Measurements from ENCODE around the gene TSBP1. TPM values are rescaled to one million over a fixed set of nuclear protein-coding genes. Genes with fewer than 3 reads are reported as not detected.

Gene TSBP1
- total and polyA plus RNA-seq, 9 of the 15 experiments (the other 6 are each of a cell fraction or from before 2014, with no cell fraction given) = not detected

DNA sequence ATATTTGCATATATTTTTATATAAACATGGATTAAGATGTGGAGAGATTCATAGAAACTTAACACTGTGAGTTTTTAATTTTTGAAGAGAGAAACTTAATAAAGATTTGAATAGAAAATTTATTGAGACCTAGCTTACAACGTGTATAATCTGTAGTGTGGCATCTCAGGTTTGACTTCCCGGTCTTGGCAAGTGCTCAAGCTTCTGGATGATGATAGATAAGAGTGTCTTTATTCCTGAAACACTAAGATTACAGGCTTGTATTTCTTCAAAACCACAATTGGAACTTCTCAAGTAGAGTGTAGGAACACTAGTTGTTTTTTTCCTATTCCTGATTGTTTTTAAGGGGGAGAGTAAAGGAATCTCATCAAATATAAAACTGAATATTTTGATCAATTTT, 83.3 kb downstream of the TSBP1 start (continued):
- no peak for TF ChIP-seq TOE1 (IDR thresholded peaks at IDR 0.05; ENCODE audit: borderline replicate concordance)
- no peak for TF ChIP-seq TOE1 (CRISPR knock-in tag; IDR thresholded peaks at IDR 0.05; ENCODE audit: borderline replicate concordance, low read depth)
- peak; percentile 84 for TF ChIP-seq SOX6 (IDR thresholded peaks at IDR 0.05)
- TF ChIP-seq JUND (IDR thresholded peaks at IDR 0.05; ENCODE audit: borderline replicate concordance, low read depth, low read length) = 0 out of 2 replicates have a peak, but pooled peaks have one; percentile 17
- no peak; the same call in 2 of the 3 replicates for TF ChIP-seq JUND (tag; IDR thresholded peaks at IDR 0.05; ENCODE audit: borderline replicate concordance, low read depth, low read length)
- TF ChIP-seq, protein P1, sequence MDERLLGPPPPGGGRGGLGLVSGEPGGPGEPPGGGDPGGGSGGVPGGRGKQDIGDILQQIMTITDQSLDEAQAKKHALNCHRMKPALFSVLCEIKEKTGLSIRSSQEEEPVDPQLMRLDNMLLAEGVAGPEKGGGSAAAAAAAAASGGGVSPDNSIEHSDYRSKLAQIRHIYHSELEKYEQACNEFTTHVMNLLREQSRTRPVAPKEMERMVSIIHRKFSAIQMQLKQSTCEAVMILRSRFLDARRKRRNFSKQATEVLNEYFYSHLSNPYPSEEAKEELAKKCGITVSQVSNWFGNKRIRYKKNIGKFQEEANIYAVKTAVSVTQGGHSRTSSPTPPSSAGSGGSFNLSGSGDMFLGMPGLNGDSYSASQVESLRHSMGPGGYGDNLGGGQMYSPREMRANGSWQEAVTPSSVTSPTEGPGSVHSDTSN (CRISPR knock-in tag; IDR thresholded peaks at IDR 0.05; ENCODE audit: low read depth) = no peak
- TF ChIP-seq, protein P1 (tag; conservative IDR thresholded peaks at IDR 0.05; ENCODE audit: low read depth) = peak; percentile 45
- peak; percentile 11 for TF ChIP-seq MEIS2 (IDR thresholded peaks at IDR 0.05; ENCODE audit: partially characterized antibody)
- peak in 1 of 2 experiments; percentile 26; a peak in 1 of 4 replicates for TF ChIP-seq TBL1XR1 (IDR thresholded peaks at IDR 0.05; ENCODE audit: low read length in 2 of 2)
- TF ChIP-seq NFIC (IDR thresholded peaks at IDR 0.05) = peak; percentile 93
- no peak for TF ChIP-seq KLF10 (CRISPR knock-in tag; IDR thresholded peaks at IDR 0.05)
- TF ChIP-seq FOXM1 (IDR thresholded peaks at IDR 0.05; ENCODE audit: low read depth) = peak; percentile 86
- no peak for TF ChIP-seq FOXM1 (CRISPR knock-in tag; IDR thresholded peaks at IDR 0.05; ENCODE audit: low read depth)
- TF ChIP-seq SMARCA4 (IDR thresholded peaks at IDR 0.05) = peak; percentile 94
- TF ChIP-seq MTA2 (IDR thresholded peaks at IDR 0.05; ENCODE audit: low read depth) = peak; percentile 88
- TF ChIP-seq ZNF384 (IDR thresholded peaks at IDR 0.05; ENCODE audit: low read depth, low read length) = no peak
- peak; percentile 97 for TF ChIP-seq TEAD4 (IDR thresholded peaks at IDR 0.05; ENCODE audit: low read length)
- TF ChIP-seq TEAD4 (CRISPR knock-in tag; IDR thresholded peaks at IDR 0.05; ENCODE audit: borderline replicate concordance) = no peak
- TF ChIP-seq, protein P2, sequence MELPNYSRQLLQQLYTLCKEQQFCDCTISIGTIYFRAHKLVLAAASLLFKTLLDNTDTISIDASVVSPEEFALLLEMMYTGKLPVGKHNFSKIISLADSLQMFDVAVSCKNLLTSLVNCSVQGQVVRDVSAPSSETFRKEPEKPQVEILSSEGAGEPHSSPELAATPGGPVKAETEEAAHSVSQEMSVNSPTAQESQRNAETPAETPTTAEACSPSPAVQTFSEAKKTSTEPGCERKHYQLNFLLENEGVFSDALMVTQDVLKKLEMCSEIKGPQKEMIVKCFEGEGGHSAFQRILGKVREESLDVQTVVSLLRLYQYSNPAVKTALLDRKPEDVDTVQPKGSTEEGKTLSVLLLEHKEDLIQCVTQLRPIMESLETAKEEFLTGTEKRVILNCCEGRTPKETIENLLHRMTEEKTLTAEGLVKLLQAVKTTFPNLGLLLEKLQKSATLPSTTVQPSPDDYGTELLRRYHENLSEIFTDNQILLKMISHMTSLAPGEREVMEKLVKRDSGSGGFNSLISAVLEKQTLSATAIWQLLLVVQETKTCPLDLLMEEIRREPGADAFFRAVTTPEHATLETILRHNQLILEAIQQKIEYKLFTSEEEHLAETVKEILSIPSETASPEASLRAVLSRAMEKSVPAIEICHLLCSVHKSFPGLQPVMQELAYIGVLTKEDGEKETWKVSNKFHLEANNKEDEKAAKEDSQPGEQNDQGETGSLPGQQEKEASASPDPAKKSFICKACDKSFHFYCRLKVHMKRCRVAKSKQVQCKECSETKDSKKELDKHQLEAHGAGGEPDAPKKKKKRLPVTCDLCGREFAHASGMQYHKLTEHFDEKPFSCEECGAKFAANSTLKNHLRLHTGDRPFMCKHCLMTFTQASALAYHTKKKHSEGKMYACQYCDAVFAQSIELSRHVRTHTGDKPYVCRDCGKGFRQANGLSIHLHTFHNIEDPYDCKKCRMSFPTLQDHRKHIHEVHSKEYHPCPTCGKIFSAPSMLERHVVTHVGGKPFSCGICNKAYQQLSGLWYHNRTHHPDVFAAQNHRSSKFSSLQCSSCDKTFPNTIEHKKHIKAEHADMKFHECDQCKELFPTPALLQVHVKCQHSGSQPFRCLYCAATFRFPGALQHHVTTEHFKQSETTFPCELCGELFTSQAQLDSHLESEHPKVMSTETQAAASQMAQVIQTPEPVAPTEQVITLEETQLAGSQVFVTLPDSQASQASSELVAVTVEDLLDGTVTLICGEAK (IDR thresholded peaks at IDR 0.05) = peak; percentile 80
- TF ChIP-seq, protein P2 (CRISPR knock-in tag; IDR thresholded peaks at IDR 0.05) = no peak

Measured in K562 (cell line).